Stimulated activated CD8-positive, alpha-beta memory T cell treated with anti-CD3 and anti-CD28 coated beads, Interleukin-2, amount 100 ng/mL, for 48 hours (primary cell): ENCODE measurements around the gene LTF.
"Not testable (repeated sequence)": the region's sequence is repeated elsewhere in the genome, so short reads cannot be mapped to it uniquely, and the experiment has no call there.

Experiments
- DNase-seq, 2 donors: peaks; one replicate each; pipeline ENCODE4 v3.0.0-alpha.2; 2020; ENCODE audit warnings: low read depth in 2 of 2

LTF gene

GRCh38 chr3:46442576-46443530, 21.9 kb downstream of the LTF start:
- DNase-seq, result peak in 1 of 2 donors; percentile 12

- no peak for DNase-seq
Measured at GRCh38 chr3:46440531-46441294, 24.0 kb downstream of the LTF start.

GRCh38 chr3:46438831-46439230, 25.9 kb downstream of the LTF start:
- no peak for DNase-seq

- DNase-seq, result no peak
Measured at GRCh38 chr3:46435081-46435726, 29.5 kb downstream of the LTF start.

- no peak for DNase-seq
Measured at GRCh38 chr3:46433841-46434240, 30.9 kb downstream of the LTF start.

GRCh38 chr3:46433118-46433517, 31.6 kb downstream of the LTF start:
- DNase-seq, result not testable (repeated sequence)

- not testable (repeated sequence) for DNase-seq
Measured at GRCh38 chr3:46431905-46432304, 32.8 kb downstream of the LTF start.

GRCh38 chr3:46430879-46431278, 33.8 kb downstream of the LTF start:
- DNase-seq, result not testable (repeated sequence)

- DNase-seq, result no peak
Measured at GRCh38 chr3:46429671-46430070, 35.0 kb downstream of the LTF start.

- DNase-seq, result no peak
Measured at GRCh38 chr3:46429250-46429649, 35.5 kb downstream of the LTF start.

- no peak for DNase-seq
Measured at GRCh38 chr3:46427916-46428833, 36.5 kb downstream of the LTF start.

- not testable (repeated sequence) for DNase-seq
Measured at GRCh38 chr3:46427404-46427803, 37.3 kb downstream of the LTF start.

- not testable (repeated sequence) for DNase-seq
Measured at GRCh38 chr3:46426476-46426875, 38.2 kb downstream of the LTF start.

GRCh38 chr3:46423588-46423987, 41.1 kb downstream of the LTF start:
- no peak for DNase-seq

GRCh38 chr3:46422617-46423016, 42.1 kb downstream of the LTF start:
- no peak for DNase-seq

GRCh38 chr3:46420931-46421330, 43.8 kb downstream of the LTF start:
- no peak for DNase-seq

- no peak for DNase-seq
Measured at GRCh38 chr3:46419816-46420215, 44.9 kb downstream of the LTF start.

- DNase-seq, result no peak
Measured at GRCh38 chr3:46417841-46418611, 46.7 kb downstream of the LTF start.

- no peak for DNase-seq
Measured at GRCh38 chr3:46416811-46417510, 47.7 kb downstream of the LTF start.
